Measurements from ENCODE around the gene PLCL2.

The PLCL2 gene

GRCh38 chr3:16888785-16889607 is 4.2 kb downstream of the PLCL2 start:
- in situ Hi-C loops (cut with HindIII; ENCODE audit: low sequenced_read_pairs): no loop called here

DNA sequence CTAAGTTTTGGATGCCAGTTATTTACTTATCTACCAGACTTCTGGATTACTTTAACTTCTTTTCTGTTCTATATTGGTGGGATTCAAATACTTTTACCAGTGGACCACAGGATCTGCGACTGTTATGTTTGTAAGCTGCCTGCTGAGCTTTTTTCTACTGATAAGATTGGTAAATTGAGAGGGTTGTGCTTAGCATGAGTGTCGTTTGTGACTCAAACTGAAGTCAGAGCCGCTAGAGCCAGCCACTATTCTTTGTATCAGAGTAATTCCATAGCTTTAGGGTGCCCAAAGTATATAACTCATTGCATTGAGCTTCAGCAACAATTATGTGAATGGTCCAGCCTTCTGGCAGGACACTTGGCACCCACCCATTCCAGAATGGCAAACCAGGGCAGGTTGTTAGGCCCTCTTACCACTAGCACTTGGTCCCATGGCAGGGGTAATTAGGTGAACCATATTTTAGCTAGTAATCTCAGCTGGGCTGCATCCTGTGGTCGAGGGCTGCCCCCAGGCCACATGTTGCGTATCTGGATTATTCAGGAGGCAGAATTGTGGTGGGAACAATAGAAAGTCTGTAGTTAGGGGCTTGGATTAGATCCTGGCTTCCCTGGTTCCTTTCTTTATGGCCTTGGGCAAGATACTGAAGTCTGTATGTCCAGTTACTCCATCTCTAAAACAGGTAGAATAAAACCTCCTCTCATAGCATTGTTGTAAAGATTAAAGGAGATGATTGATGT is 6.0 kb downstream of the PLCL2 start:
- in situ Hi-C loops (cut with HindIII; ENCODE audit: low sequenced_read_pairs): no loop called here

GRCh38 chr3:16893618-16894200 is 9.0 kb downstream of the PLCL2 start:
- in situ Hi-C loops (cut with HindIII; ENCODE audit: low sequenced_read_pairs): no loop called here

GRCh38 chr3:16896094-16896627 is 11.4 kb downstream of the PLCL2 start:
- in situ Hi-C loops (cut with HindIII; ENCODE audit: low sequenced_read_pairs): no loop called here

DNA sequence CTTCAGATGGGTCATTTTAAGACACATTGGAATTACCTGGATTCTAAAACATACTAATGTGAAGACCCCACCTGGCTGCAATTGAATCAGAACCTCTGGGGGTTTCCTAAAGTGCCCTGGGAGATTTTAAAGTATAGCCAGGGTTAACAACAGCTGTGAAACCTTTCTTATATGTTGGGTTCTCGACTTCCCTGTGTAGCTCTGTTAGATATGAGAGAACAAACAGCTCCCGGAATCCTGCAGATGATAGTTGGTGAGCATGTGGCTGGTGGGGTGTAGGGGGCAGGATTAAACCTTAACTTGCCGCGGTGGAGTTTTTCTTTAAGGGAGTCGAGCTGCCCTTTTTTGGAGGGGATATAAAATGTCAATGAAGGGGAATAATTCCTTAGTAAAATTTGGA is 12.1 kb downstream of the PLCL2 start:
- in situ Hi-C loops (cut with HindIII; ENCODE audit: low sequenced_read_pairs): no loop called here

GRCh38 chr3:16897254-16897926 is 12.6 kb downstream of the PLCL2 start:
- in situ Hi-C loops (cut with HindIII; ENCODE audit: low sequenced_read_pairs): no loop called here

- in situ Hi-C loops (cut with HindIII; ENCODE audit: low sequenced_read_pairs): no loop called here
Measured at GRCh38 chr3:16898595-16899395, 14.0 kb downstream of the PLCL2 start.

DNA sequence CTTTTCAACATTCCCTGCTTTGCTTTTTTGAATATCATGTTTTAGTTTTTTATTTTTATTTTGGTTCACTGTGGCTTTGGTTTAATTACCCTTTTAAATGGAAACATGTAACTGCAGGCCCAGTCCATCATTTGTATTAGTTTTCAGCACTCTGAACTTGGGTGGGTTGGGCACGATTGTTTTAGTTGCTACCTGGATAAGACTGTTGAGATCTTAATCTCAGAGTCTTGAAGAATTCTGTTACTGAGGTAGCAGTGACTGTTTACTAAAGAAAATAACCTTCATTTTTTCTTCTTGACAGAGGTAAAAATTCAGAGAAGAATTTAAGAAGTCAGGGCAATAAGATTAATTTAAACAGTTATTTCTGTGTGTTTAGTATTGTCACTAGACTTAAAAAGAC is 15.2 kb downstream of the PLCL2 start:
- in situ Hi-C loops (cut with HindIII; ENCODE audit: low sequenced_read_pairs): no loop called here

- in situ Hi-C loops (cut with HindIII; ENCODE audit: low sequenced_read_pairs): no loop called here
Measured at GRCh38 chr3:16900779-16901440, 16.2 kb downstream of the PLCL2 start.

- in situ Hi-C loops (cut with HindIII; ENCODE audit: low sequenced_read_pairs): no loop called here
Measured at GRCh38 chr3:16904423-16905417, 20.0 kb downstream of the PLCL2 start.

DNA sequence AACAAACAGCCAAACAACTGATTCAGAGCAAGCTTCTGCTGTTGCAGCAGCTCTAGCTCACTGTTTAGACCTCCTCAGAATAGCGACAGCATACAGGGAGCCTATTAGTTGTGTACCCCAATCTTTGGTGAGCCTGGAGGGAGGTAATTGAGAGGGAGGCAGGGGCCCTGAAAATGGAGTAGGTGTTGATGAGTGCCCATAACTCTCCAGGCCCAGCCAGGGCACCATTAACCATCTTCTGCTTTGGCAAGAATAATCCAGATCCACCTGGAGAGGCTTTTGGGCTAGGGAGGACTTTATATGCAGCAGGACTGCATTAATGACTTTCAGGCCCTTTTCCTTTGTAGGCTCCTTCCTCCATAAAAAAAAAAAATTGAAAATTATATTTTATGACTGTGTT is 20.9 kb downstream of the PLCL2 start:
- in situ Hi-C loops (cut with HindIII; ENCODE audit: low sequenced_read_pairs): no loop called here

DNA sequence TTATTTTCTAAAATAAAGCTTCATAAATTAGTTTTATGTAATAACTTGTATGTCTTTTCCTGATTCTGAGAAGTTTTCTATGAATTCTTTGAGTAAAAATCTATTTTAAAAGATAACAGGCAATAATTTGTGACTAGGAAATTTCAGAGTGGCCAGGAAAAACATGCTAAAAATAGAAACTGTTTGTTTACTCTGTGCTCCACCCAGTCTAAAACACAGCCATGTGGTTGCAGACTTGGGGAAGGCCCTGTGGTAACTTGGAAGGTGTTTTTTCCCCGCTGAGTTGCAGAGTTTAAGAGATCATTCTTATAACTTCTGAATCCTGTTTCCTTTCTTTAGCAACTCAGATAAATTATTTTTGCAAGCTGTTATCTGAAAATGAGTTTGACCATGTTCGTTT is 21.9 kb downstream of the PLCL2 start:
- in situ Hi-C loops (cut with HindIII; ENCODE audit: low sequenced_read_pairs): no loop called here

- in situ Hi-C loops (cut with HindIII; ENCODE audit: low sequenced_read_pairs): no loop called here
Measured at GRCh38 chr3:16907243-16907642, 22.5 kb downstream of the PLCL2 start.

DNA sequence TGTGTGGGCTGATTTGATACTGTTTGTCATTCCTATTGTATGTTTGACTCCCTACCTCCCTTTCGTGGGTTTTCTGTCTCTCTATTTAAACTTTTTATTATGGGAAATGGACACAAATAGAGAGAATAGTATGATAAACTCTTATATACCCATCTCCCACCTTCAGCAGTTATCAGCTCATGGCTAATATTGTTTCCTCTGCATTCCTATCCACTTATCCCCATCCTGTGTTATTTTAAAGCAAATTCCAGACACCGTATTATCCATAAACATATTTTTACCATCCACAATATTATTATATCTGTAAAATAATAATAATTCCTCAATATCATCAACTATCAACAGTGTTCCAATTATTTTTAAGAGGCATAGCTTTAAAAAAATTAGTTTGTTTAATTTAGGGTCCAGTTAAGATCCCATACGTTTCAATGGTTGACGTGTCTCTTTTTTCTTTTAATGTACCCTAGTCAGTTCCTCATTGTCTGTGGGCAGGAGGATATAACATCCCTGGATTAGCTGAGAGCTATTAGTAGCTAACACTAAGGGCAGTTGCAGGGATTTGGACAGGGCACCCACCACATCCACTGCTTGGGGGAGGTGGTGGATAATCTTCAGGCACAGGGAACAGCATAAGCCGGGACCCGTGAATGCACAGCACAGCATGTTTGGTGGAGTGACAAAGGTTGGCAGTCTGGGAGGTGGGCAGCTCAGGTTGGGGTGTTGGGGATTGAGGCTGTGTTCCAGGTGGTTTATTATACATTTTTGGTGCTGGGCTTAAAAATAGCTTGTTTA is 23.5 kb downstream of the PLCL2 start:
- in situ Hi-C loops (cut with HindIII; ENCODE audit: low sequenced_read_pairs): no loop called here

DNA sequence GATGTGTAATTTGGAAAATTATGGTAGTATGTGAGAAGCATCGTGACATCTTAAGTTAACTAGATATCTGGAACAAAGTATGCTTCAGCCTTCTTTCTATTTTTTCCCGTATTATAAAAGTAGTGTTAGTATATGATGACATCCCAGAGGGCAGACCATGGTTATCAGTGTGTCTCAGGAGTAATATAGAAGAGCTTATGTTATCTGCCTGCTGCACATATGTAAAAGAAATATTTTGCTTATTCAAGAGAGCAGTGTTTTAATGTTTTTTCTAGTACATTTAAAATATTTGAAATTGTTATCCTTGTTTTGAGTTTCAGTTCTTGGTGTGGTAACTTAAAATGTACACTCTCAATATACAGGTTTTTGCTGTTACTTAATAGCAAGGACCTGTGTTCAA is 24.1 kb downstream of the PLCL2 start:
- in situ Hi-C loops (cut with HindIII; ENCODE audit: low sequenced_read_pairs): no loop called here

- in situ Hi-C loops (cut with HindIII; ENCODE audit: low sequenced_read_pairs): no loop called here
Measured at GRCh38 chr3:16909802-16910201, 25.0 kb downstream of the PLCL2 start.

- in situ Hi-C loops (cut with HindIII; ENCODE audit: low sequenced_read_pairs): no loop called here
Measured at GRCh38 chr3:16910207-16910606, 25.5 kb downstream of the PLCL2 start.

GRCh38 chr3:16911916-16912315 is 27.2 kb downstream of the PLCL2 start:
- in situ Hi-C loops (cut with HindIII; ENCODE audit: low sequenced_read_pairs): no loop called here

Measured in DLD1 (cell line).